Measurements from ENCODE around the gene SLC1A4.

- no peak for TF ChIP-seq POLR2AphosphoS5 (IDR thresholded peaks at IDR 0.05; ENCODE audit: low read depth, low read length)
- no peak for TF ChIP-seq TAF1 (IDR thresholded peaks at IDR 0.05; ENCODE audit: low read depth, low read length)
- TF ChIP-seq POLR2A (IDR thresholded peaks at IDR 0.05; ENCODE audit: low read depth, low read length): no peak
- no peak for TF ChIP-seq PAX5 (IDR thresholded peaks at IDR 0.05; ENCODE audit: insufficient read depth, low read length, severe bottlenecking)
- TF ChIP-seq SPI1 (IDR thresholded peaks at IDR 0.05; ENCODE audit: low read depth, low read length): no peak
Measured at GRCh38 chr2:65022189-65022588, 33.0 kb downstream of the SLC1A4 start.
